Fibroblast of mammary gland (primary cell): Measurements from ENCODE around the gene CBX7.

Source experiments
- DNase-seq: peaks from one replicate; pipeline ENCODE4 v3.0.0-alpha.2; 2010; ENCODE audit warnings: low read depth
- H3K4me3 ChIP-seq: 2 replicates; pipeline ENCODE4 v1.5.1; 2011; ENCODE audit warnings: low read depth, mild to moderate bottlenecking, low read length, moderate library complexity; ENCODE audit not compliant: control insufficient read depth
- CTCF ChIP-seq: conservative IDR thresholded peaks from 2 replicates; pipeline ENCODE4 v1.5.1; 2011; ENCODE audit warnings: low read depth, low read length, inconsistent platforms; ENCODE audit not compliant: control insufficient read depth, insufficient read depth

Gene CBX7

GRCh38 chr22:39122772-39123470 lies 29.6 kb downstream of the CBX7 start:
- DNase-seq: no peak
- no peak for TF ChIP-seq CTCF
- no peak overlapping the region for H3K4me3 ChIP-seq

GRCh38 chr22:39120983-39121382 lies 31.5 kb downstream of the CBX7 start:
- no peak for TF ChIP-seq CTCF
- no peak for DNase-seq
- H3K4me3 ChIP-seq: no peak overlapping the region

GRCh38 chr22:39117585-39118191 lies 34.8 kb downstream of the CBX7 start:
- peak; percentile 67 for DNase-seq
- TF ChIP-seq CTCF: peak; percentile 59
- no peak overlapping the region for H3K4me3 ChIP-seq

GRCh38 chr22:39115977-39116621 lies 36.4 kb downstream of the CBX7 start:
- no peak for DNase-seq
- H3K4me3 ChIP-seq: no peak overlapping the region
- no peak for TF ChIP-seq CTCF

- TF ChIP-seq CTCF: no peak
Observed at GRCh38 chr22:39115570-39115969, 36.9 kb downstream of the CBX7 start.

GRCh38 chr22:39114112-39114511 lies 38.4 kb downstream of the CBX7 start:
- H3K4me3 ChIP-seq: no peak overlapping the region
- TF ChIP-seq CTCF: no peak
- DNase-seq: no peak

More at GRCh38 chr22:39115570-39115969, 36.9 kb downstream of the CBX7 start:
- H3K4me3 ChIP-seq: no peak overlapping the region
- no peak for DNase-seq
